GM23338 (cell line): ENCODE measurements around the gene C19orf47. TPM values are rescaled to one million over a fixed set of nuclear protein-coding genes. Genes with fewer than 3 reads are reported as not detected.
A peak's percentile ranks its signal among the peaks of the same experiment; 100 is the strongest.

Experiments
- ATAC-seq: fragments of 200-7000 bp; cut with Tn5 transposase; 3 replicates; pipeline ENCODE4 v1.9.1; 2020
- DNase-seq: peaks from one replicate; pipeline ENCODE4 v3.0.0-alpha.2; 2015; ENCODE audit warnings: low spot score
- H2AFZ ChIP-seq: fragments of 200-600 bp; sonication (generic); 2 replicates; pipeline ENCODE4 v1.8.0; 2016; ENCODE audit warnings: antibody characterized with exemption, mild to moderate bottlenecking, moderate library complexity
- H3F3A ChIP-seq: fragments of 200-600 bp; sonication (generic); replicated peaks from 2 replicates; pipeline ENCODE4 v1.8.0; 2017; ENCODE audit warnings: antibody characterized with exemption, mixed run types, low read depth
- H3K27ac ChIP-seq: fragments of 200-600 bp; sonication (generic); 2 replicates; pipeline ENCODE4 v1.6.1; 2016; ENCODE audit warnings: low read depth
- H3K27me3 ChIP-seq: fragments of 200-600 bp; sonication (generic); 2 replicates; pipeline ENCODE4 v1.8.0; 2016; ENCODE audit warnings: mild to moderate bottlenecking, mixed run types, moderate library complexity; ENCODE audit not compliant: insufficient read depth
- H3K36me3 ChIP-seq: fragments of 200-600 bp; sonication (generic); 2 replicates; pipeline ENCODE4 v1.8.0; 2016; ENCODE audit warnings: mild to moderate bottlenecking; ENCODE audit not compliant: insufficient read depth
- H3K4me1 ChIP-seq: fragments of 200-600 bp; sonication (generic); 2 replicates; pipeline ENCODE4 v1.8.0; 2016; ENCODE audit warnings: mild to moderate bottlenecking, moderate library complexity; ENCODE audit not compliant: insufficient read depth
- H3K4me2 ChIP-seq: fragments of 200-600 bp; sonication (generic); 2 replicates; pipeline ENCODE4 v1.7.1; 2017; ENCODE audit warnings: mixed run types
- H3K4me3 ChIP-seq: fragments of 200-600 bp; sonication (generic); 2 replicates; pipeline ENCODE4 v1.6.1; 2016; ENCODE audit warnings: mixed run types
- H3K79me2 ChIP-seq: fragments of 200-600 bp; sonication (generic); replicated peaks from 2 replicates; pipeline ENCODE4 v1.8.0; 2017; ENCODE audit warnings: mild to moderate bottlenecking; ENCODE audit not compliant: insufficient read depth
- H3K9me2 ChIP-seq: fragments of 200-600 bp; sonication (generic); 2 replicates; pipeline ENCODE4 v1.8.0; 2017; ENCODE audit not compliant: insufficient read depth
- H4K20me1 ChIP-seq: fragments of 200-600 bp; sonication (generic); replicated peaks from 2 replicates; pipeline ENCODE4 v1.8.0; 2017; ENCODE audit warnings: mild to moderate bottlenecking; ENCODE audit not compliant: insufficient read depth
- H3K27ac Mint-ChIP-seq: 2 replicates; pipeline ENCODE4 v1.8.0; 2020; ENCODE audit warnings: inconsistent platforms, mild to moderate bottlenecking, moderate library complexity, mixed read lengths
- H3K27me3 Mint-ChIP-seq: 3 replicates; pipeline ENCODE4 v1.8.0; 2022; ENCODE audit warnings: low read depth, mild to moderate bottlenecking, moderate library complexity, mixed read lengths, inconsistent platforms; ENCODE audit not compliant: insufficient read depth, poor library complexity
- H3K36me3 Mint-ChIP-seq: 3 replicates; pipeline ENCODE4 v1.8.0; 2021; ENCODE audit warnings: low read depth, mild to moderate bottlenecking, inconsistent platforms, moderate library complexity, mixed read lengths
- H3K4me1 Mint-ChIP-seq: 3 replicates; pipeline ENCODE4 v1.8.0; 2020; ENCODE audit warnings: mild to moderate bottlenecking, inconsistent platforms, mixed read lengths
- H3K4me3 Mint-ChIP-seq: 3 replicates; pipeline ENCODE4 v1.8.0; 2021; ENCODE audit warnings: moderate library complexity, mild to moderate bottlenecking, inconsistent platforms, mixed read lengths
- H3K9me3 Mint-ChIP-seq: 3 replicates; pipeline ENCODE4 v1.8.0; 2020; ENCODE audit warnings: moderate library complexity, mild to moderate bottlenecking, inconsistent platforms, mixed read lengths
- CREB1 ChIP-seq: fragments of 250-450 bp; sonication (Bioruptor Pico); IDR thresholded peaks from 2 replicates; pipeline ENCODE4 v1.5.0; 2020; ENCODE audit warnings: low read depth, mild to moderate bottlenecking, moderate library complexity
- EZH2phosphoT487 ChIP-seq: fragments of 200-600 bp; sonication (generic); IDR thresholded peaks from one replicate; pipeline ENCODE4 v1.8.1; 2018; ENCODE audit warnings: antibody characterized with exemption; ENCODE audit not compliant: unreplicated experiment
- NANOG ChIP-seq: IDR thresholded peaks from 2 replicates; pipeline ENCODE4 v1.6.1; 2016; ENCODE audit warnings: antibody characterized with exemption, borderline replicate concordance
- POLR2AphosphoS5 ChIP-seq: IDR thresholded peaks from 2 replicates; pipeline ENCODE4 v1.6.1; 2016; ENCODE audit warnings: antibody characterized with exemption, low read depth
- ZNF114 ChIP-seq: fragments of 250-450 bp; sonication (Bioruptor Pico); IDR thresholded peaks from 2 replicates; pipeline ENCODE4 v1.5.0; 2020; ENCODE audit warnings: mild to moderate bottlenecking, moderate library complexity
- ZNF331 ChIP-seq: fragments of 250-450 bp; sonication (Bioruptor Pico); IDR thresholded peaks from 2 replicates; pipeline ENCODE4 v1.5.0; 2020; ENCODE audit warnings: low read depth, mild to moderate bottlenecking, moderate library complexity
- polyA plus RNA-seq: library from polyadenylated mRNA; unstranded; fragments of >200 nt; fragmentation: Nextera tagmentation; extraction: Ambion mirVana; gene quantifications from 2 replicates; pipeline ENCODE4 v1.2.1, GENCODE V29; 2016
- total RNA-seq: library from RNA; depleted of rRNA; stranded (reverse); fragments of >200 nt; shearing (Covaris generic); gene quantifications from 2 replicates; pipeline ENCODE4 v1.2.3, GENCODE V29; 2014
- TF ChIP-seq, protein P1 (sequence below), 2 experiments: fragments of 200-600 bp in 1 of 2; sonication (generic) in 1 of 2; conservative IDR thresholded peaks; 2 replicates each; pipeline versions ENCODE4 v1.5.1 to v1.6.1; 2016 to 2017; ENCODE audit warnings: antibody characterized with exemption in 2 of 2, low read depth in 2 of 2, mild to moderate bottlenecking in 2 of 2, moderate library complexity in 1 of 2

C19orf47 gene
- total and polyA plus RNA-seq, 2 experiments from 2014 or later: 13.1 to 26.6 TPM

DNA sequence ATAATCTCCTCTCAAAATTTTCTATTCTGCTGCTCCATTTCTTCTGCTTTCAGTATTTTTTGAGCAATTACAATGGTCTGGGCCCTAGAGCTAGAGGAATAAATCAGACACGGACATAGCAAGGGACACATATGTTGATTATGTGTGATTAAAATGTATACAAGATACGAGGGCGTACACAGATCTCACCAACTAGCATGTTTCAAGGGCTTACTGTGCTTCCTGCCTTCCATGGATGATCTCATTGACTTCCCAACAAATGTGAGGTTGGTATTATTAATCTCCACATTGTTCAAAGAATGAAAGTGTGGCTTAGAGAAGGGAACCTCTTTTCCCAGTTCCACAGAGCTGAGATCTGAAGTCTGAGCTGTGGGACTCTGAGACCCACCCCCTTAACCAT, 9.4 kb upstream of the C19orf47 start:
- Histone ChIP-seq H3K4me1 (no peaks in the 10 kb centered on the region), H4K20me1 (no peaks in the 10 kb centered on the region; the same call in 1 of the 2 replicates), H3K9me2 (no peaks in the 10 kb centered on the region), H3K36me3 (no peaks in the 10 kb centered on the region), H3K4me3 (no peak overlapping the region), H3K4me2 (no peak overlapping the region), H3F3A (no peaks in the 10 kb centered on the region), H3K79me2 (no peaks in the 10 kb centered on the region), H3K27me3 (no peaks in the 10 kb centered on the region), H2AFZ (no peak overlapping the region), H3K27ac (no peak overlapping the region)
- no peak for DNase-seq
- Mint-ChIP-seq H3K4me1 (peaks cover 22% of the 10 kb centered on the region), H3K9me3 (no peaks in the 10 kb centered on the region), H3K36me3 (no peaks in the 10 kb centered on the region), H3K27ac (peak overlapping the region; percentile 6; the same call in 1 of the 2 replicates), H3K4me3 (no peak overlapping the region), H3K27me3 (peaks cover 3% of the 10 kb centered on the region)
- ATAC-seq: no peak
- TF ChIP-seq POLR2AphosphoS5 (no peak), ZNF114 (no peak), EZH2phosphoT487 (no peak), ZNF331 (no peak), NANOG (no peak), CREB1 (CRISPR knock-in tag) (no peak)

DNA sequence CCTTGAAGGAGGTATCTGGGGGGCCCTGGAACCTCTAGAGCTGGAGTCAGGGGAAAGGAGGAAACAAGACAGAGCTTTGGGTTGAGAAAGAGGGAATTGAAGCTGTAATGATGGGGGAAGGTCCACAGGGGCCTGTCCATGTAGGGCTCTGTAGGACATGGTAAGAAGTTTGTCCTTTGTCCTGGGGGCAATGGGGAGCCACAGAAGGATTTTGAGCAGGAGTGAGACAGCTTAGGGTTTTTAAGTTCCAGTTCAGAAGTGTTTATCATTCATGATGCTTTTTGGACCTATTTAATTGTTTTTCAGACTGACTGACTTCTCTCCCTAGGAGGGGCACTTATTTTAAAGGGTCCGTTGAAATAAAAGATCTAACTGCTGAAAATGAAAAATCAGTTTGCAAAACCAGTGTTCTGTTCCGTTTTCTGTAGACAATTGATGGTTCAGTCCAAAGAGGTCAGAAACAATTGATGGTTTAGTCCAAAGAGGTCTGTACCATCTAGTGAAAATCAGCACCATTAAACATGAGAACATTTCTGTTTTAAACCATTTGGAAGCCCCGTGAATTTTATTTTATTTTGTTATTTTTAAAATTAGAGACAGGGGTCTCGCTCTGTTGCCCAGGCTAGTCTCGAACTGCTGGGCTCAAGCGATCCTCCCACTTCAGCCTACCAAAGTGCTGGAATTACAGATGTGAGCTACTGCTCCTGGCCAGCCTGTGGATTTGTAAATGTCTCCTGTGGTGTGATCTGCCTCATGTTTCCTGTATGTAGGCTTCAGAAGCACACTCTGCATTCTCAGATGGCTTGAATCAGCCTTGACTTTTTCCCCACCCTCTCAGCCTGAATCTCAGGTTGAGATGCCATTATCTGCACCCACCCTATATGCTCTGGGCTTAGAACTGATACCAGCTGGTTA, 8.7 kb upstream of the C19orf47 start:
- no peaks in the 10 kb centered on the region for H3K9me2 ChIP-seq
- Mint-ChIP-seq H3K27ac (peak overlapping the region; percentile 6; the same call in 1 of the 2 replicates), H3K27me3 (no peaks in the 10 kb centered on the region), H3K9me3 (no peaks in the 10 kb centered on the region), H3K4me1 (peaks cover 22% of the 10 kb centered on the region), H3K36me3 (no peaks in the 10 kb centered on the region), H3K4me3 (no peak overlapping the region)
- H3K36me3 ChIP-seq: no peaks in the 10 kb centered on the region
- DNase-seq (no peak), ATAC-seq (no peak)
- no peaks in the 10 kb centered on the region for H3F3A ChIP-seq
- H3K27me3 ChIP-seq: no peaks in the 10 kb centered on the region
- no peaks in the 10 kb centered on the region; the same call in 1 of the 2 replicates for H4K20me1 ChIP-seq
- H3K79me2 ChIP-seq: no peaks in the 10 kb centered on the region
- H3K27ac ChIP-seq: no peak overlapping the region
- H3K4me3 ChIP-seq: no peak overlapping the region
- no peaks in the 10 kb centered on the region for H3K4me1 ChIP-seq
- no peak overlapping the region for H3K4me2 ChIP-seq
- H2AFZ ChIP-seq: no peak overlapping the region
- TF ChIP-seq ZNF331: no peak

DNA sequence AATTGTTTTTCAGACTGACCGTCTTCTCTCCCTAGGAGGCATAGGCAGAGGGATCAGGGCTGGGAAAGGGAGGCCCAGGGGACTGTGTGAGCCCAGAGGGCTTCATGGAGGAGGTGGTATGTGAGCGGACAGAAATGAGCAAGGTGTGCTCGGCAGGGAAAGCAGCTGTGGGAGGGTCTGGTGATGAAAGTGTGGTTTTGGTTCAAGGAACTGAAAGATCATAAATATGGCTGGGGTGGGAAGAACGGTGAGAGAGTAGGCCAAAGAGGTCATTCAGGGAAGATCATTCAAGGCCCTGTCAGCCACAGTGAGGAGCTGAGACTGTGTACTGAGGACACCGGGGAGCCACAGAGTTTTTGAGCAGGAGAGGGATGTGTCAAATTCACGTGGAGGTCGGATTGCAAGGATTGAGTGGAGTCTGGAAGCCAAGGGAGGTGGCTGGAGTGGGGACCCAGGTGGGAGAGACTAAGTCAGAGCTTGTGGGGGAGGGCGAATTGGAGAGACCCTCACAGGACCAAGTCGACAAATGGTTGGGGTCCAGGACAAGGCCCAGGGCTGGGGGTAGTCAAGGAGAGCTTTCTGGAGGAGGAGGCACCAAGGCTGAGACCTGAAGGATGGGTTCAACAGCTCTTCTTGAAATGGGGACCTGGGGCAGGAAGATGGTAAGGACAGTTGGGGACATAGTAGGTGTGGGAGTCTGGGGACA, 7.9 kb upstream of the C19orf47 start:
- H4K20me1 ChIP-seq: no peaks in the 10 kb centered on the region; the same call in 1 of the 2 replicates
- H3K36me3 ChIP-seq: no peaks in the 10 kb centered on the region
- no peaks in the 10 kb centered on the region for H3K9me3 Mint-ChIP-seq
- no peak overlapping the region for H3K4me2 ChIP-seq
- no peaks in the 10 kb centered on the region for H3K27me3 Mint-ChIP-seq
- H3K27me3 ChIP-seq: no peaks in the 10 kb centered on the region
- no peaks in the 10 kb centered on the region for H3K9me2 ChIP-seq
- H3K4me3 Mint-ChIP-seq: no peak overlapping the region
- no peak overlapping the region for H3K27ac ChIP-seq
- peaks cover 22% of the 10 kb centered on the region for H3K4me1 Mint-ChIP-seq
- no peak overlapping the region for H3K4me3 ChIP-seq
- DNase-seq (no peak), ATAC-seq (no peak)
- no peak overlapping the region for H3K27ac Mint-ChIP-seq
- no peaks in the 10 kb centered on the region for H3F3A ChIP-seq
- no peaks in the 10 kb centered on the region for H3K36me3 Mint-ChIP-seq
- TF ChIP-seq, protein P1, sequence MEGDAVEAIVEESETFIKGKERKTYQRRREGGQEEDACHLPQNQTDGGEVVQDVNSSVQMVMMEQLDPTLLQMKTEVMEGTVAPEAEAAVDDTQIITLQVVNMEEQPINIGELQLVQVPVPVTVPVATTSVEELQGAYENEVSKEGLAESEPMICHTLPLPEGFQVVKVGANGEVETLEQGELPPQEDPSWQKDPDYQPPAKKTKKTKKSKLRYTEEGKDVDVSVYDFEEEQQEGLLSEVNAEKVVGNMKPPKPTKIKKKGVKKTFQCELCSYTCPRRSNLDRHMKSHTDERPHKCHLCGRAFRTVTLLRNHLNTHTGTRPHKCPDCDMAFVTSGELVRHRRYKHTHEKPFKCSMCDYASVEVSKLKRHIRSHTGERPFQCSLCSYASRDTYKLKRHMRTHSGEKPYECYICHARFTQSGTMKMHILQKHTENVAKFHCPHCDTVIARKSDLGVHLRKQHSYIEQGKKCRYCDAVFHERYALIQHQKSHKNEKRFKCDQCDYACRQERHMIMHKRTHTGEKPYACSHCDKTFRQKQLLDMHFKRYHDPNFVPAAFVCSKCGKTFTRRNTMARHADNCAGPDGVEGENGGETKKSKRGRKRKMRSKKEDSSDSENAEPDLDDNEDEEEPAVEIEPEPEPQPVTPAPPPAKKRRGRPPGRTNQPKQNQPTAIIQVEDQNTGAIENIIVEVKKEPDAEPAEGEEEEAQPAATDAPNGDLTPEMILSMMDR (conservative IDR thresholded peaks at IDR 0.05; ENCODE audit: low read depth in 2 of 2): no peak
- TF ChIP-seq CREB1 (CRISPR knock-in tag): no peak
- no peaks in the 10 kb centered on the region for H3K4me1 ChIP-seq
- no peaks in the 10 kb centered on the region for H3K79me2 ChIP-seq
- no peak overlapping the region for H2AFZ ChIP-seq
